ENCODE measurements around the gene TMIGD3. TPM values are rescaled to one million over a fixed set of nuclear protein-coding genes. Genes with fewer than 3 reads are reported as not detected.

TMIGD3 gene
- total RNA-seq, 3 donors from 2014 or later (not counting 1 experiment from before 2014, with no cell fraction given): 1.0 TPM; not detected in 2

DNA sequence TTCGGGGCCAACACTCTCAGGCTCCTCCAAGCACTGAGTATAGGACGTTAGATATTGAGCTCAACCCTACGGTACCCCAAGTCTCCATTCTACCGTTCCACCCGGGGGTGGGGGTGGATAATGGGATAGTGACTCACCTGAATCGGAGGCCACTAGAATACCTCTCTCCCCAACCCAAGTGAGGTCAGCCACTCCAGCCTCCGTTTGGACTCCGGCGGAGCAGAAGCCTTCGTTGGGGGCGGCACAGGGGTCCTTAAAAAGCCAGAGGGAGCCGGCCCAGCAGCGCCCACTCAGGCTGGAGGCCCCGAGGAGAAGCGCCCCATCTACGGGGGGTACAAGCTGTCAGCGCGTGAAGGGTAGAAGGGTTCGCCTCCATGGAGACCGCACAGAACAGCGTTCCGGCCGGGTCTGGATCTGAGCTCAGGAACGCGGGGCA is 54.9 kb downstream of the TMIGD3 start:
- intact Hi-C loops (cut with micrococcal nuclease): no loop called here
- H3K36me3 ChIP-seq (ENCODE audit: control insufficient read depth, insufficient read depth, low read length): peaks cover 27% of the 10 kb centered on the region
- peaks cover 14% of the 10 kb centered on the region for H3K36me3 Mint-ChIP-seq

DNA sequence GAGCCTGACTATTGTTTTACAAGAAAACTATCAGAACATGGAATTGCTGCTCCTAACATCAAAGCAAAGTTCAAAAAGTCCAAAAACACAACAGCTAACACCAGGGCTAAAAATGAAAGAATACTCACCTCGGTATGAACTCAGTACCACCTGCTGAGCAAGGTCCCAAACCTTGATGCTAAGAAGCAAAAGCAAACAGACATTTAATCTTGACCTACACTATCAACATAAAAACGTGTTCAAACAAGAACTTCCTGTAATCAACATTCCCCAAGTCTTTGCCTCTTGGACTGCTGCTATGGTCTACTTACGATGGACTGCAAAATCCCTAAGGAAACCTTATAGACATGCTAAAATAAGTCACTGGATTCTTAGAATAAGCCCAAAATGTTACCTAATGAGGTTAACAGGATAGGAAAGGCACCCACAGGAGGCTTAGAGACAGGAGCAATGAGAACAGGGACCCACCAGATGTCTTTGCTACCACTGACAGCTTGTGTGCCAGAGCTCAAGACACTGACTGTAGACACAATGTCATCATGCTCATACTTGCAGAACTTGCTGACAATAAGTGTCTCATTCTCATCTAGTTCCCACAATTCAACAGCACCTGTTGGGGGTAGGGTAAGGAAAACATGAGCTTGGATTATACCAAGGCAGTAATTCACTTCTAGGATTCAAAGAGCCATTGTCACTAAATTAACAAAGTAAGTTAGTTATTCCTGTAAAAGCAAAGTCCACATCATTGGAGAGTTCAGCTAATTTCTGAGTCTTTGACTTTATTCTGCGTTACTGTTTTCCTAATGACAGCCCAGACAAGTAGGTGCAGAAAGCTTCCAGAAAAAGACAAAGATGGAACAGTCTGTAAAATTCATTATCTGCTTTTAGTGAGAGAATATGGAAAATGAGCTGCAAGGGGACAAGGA is 56.2 kb downstream of the TMIGD3 start:
- H3K36me3 Mint-ChIP-seq: peaks cover 17% of the 10 kb centered on the region

More for the DNA sequence above, 54.9 kb downstream of the TMIGD3 start:
- 1% methylated on average over 19 of the region's 25 CpGs for WGBS (ENCODE audit: insufficient coverage)
- DNase-seq (peak in 1 of 2 donors; percentile 33), ATAC-seq (peak in 1 of 3 donors; percentile 20)
- Mint-ChIP-seq H3K4me1 (peaks cover 66 to 69% of the 10 kb centered on the region in 2 donors), H3K27ac (peak overlapping the region; percentile 97 to 100), H3K4me3 (peak overlapping the region; percentile 99), H3K9me3 (no peaks in the 10 kb centered on the region), H3K27me3 (ENCODE audit: low read depth in 2 of 2) (no peaks in the 10 kb centered on the region)
- Histone ChIP-seq H3K27me3 (ENCODE audit: control insufficient read depth, insufficient read depth, low read length) (no peaks in the 10 kb centered on the region), H3K4me3 (ENCODE audit: low read length) (peak overlapping the region; percentile 89), H3K9me3 (ENCODE audit: control insufficient read depth, insufficient read depth, low read length) (no peaks in the 10 kb centered on the region), H3K4me1 (ENCODE audit: control insufficient read depth, insufficient read depth, low read length) (peaks cover 20% of the 10 kb centered on the region), H3K27ac (ENCODE audit: low read length) (peak overlapping the region; percentile 45)
- TF ChIP-seq, protein P1, sequence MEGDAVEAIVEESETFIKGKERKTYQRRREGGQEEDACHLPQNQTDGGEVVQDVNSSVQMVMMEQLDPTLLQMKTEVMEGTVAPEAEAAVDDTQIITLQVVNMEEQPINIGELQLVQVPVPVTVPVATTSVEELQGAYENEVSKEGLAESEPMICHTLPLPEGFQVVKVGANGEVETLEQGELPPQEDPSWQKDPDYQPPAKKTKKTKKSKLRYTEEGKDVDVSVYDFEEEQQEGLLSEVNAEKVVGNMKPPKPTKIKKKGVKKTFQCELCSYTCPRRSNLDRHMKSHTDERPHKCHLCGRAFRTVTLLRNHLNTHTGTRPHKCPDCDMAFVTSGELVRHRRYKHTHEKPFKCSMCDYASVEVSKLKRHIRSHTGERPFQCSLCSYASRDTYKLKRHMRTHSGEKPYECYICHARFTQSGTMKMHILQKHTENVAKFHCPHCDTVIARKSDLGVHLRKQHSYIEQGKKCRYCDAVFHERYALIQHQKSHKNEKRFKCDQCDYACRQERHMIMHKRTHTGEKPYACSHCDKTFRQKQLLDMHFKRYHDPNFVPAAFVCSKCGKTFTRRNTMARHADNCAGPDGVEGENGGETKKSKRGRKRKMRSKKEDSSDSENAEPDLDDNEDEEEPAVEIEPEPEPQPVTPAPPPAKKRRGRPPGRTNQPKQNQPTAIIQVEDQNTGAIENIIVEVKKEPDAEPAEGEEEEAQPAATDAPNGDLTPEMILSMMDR (IDR thresholded peaks at IDR 0.05): no peak

DNA sequence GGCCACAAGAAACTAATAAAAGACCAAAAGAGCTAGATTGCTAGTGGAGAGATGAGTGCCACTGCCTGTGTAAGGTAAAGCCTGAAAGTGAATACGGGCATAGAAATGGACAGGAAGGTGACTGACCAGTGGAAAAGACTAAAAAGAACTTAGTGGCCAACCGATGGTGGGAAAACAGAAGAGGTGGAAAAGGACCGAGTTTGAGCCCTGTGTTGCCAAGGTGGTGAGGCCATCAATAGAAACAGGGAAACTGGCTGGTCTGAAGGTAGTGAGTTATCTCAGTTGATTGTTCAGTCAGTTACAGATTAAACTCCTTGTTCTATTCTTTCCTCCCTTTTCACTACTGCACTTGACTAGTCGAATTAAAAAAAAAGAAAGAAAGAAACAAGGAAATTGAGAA is 56.9 kb downstream of the TMIGD3 start:
- ATAC-seq (no peak), DNase-seq (no peak)
- TF ChIP-seq, protein P1 (IDR thresholded peaks at IDR 0.05): no peak
- no peaks in the 10 kb centered on the region for H3K27me3 Mint-ChIP-seq (ENCODE audit: low read depth in 2 of 2)
- Histone ChIP-seq H3K27me3 (ENCODE audit: control insufficient read depth, insufficient read depth, low read length) (no peaks in the 10 kb centered on the region), H3K27ac (ENCODE audit: low read length) (no peak overlapping the region), H3K4me3 (ENCODE audit: low read length) (no peak overlapping the region), H3K9me3 (ENCODE audit: control insufficient read depth, insufficient read depth, low read length) (no peaks in the 10 kb centered on the region), H3K4me1 (ENCODE audit: control insufficient read depth, insufficient read depth, low read length) (peaks cover 13% of the 10 kb centered on the region), H3K36me3 (ENCODE audit: control insufficient read depth, insufficient read depth, low read length) (peaks cover 44% of the 10 kb centered on the region)
- intact Hi-C loops (cut with micrococcal nuclease): no loop called here
- H3K9me3 Mint-ChIP-seq: no peaks in the 10 kb centered on the region
- H3K36me3 Mint-ChIP-seq: peaks cover 17% of the 10 kb centered on the region
- peaks cover 48 to 53% of the 10 kb centered on the region in 2 donors for H3K4me1 Mint-ChIP-seq
- H3K27ac Mint-ChIP-seq: peak overlapping the region in 1 of 2 donors; percentile 97
- H3K4me3 Mint-ChIP-seq: peak overlapping the region; percentile 29
- 92% methylated on average over 3 of the region's 4 CpGs for WGBS (ENCODE audit: insufficient coverage)

More for the DNA sequence above, 56.2 kb downstream of the TMIGD3 start:
- intact Hi-C loops (cut with micrococcal nuclease): no loop called here
- no peaks in the 10 kb centered on the region for H3K9me3 Mint-ChIP-seq
- no peak overlapping the region for H3K27ac ChIP-seq (ENCODE audit: low read length)
- WGBS (ENCODE audit: insufficient coverage): 80% methylated on average over 4 of the region's 4 CpGs
- ATAC-seq (no peak), DNase-seq (no peak)
- peak overlapping the region; percentile 99 for H3K4me3 Mint-ChIP-seq
- H3K27ac Mint-ChIP-seq: peak overlapping the region; percentile 97 to 100
- H3K27me3 Mint-ChIP-seq (ENCODE audit: low read depth in 2 of 2): no peaks in the 10 kb centered on the region
- no peaks in the 10 kb centered on the region for H3K27me3 ChIP-seq (ENCODE audit: control insufficient read depth, insufficient read depth, low read length)
- H3K4me3 ChIP-seq (ENCODE audit: low read length): no peak overlapping the region
- peaks cover 55 to 60% of the 10 kb centered on the region in 2 donors for H3K4me1 Mint-ChIP-seq
- peaks cover 37% of the 10 kb centered on the region for H3K36me3 ChIP-seq (ENCODE audit: control insufficient read depth, insufficient read depth, low read length)
- peaks cover 18% of the 10 kb centered on the region for H3K4me1 ChIP-seq (ENCODE audit: control insufficient read depth, insufficient read depth, low read length)
- TF ChIP-seq, protein P1 (IDR thresholded peaks at IDR 0.05): no peak
- H3K9me3 ChIP-seq (ENCODE audit: control insufficient read depth, insufficient read depth, low read length): no peaks in the 10 kb centered on the region

Measured in natural killer cell (primary cell).